Measurements from ENCODE around the gene CDK14.
"Not testable (repeated sequence)": the region's sequence is repeated elsewhere in the genome, so short reads cannot be mapped to it uniquely, and the experiment has no call there.

The CDK14 gene

DNA sequence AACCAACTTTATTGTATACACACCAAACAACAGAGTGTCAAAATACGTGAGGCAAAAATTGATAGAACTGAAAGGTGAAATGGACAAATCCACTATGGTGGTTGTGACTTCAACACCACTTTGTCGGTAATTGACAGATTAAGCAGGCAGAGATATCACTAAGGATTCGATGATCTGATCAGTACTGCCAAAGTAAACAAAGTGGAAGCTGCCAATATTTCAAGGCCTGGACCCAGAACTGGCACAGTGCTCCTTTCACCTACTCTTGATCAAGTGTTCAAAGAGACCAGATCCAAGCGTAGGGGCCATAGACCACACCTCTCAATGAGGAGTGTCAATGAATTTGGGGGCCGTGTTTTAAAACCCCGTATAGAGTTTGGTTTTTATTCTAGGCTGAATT, 167.0 kb downstream of the CDK14 start:
- no peak for DNase-seq

GRCh38 chr7:90764848-90765570, 168.9 kb downstream of the CDK14 start:
- DNase-seq = no peak

GRCh38 chr7:90766814-90767564, 170.9 kb downstream of the CDK14 start:
- DNase-seq = no peak

GRCh38 chr7:90768301-90768700, 172.2 kb downstream of the CDK14 start:
- no peak for DNase-seq

GRCh38 chr7:90769036-90769435, 172.9 kb downstream of the CDK14 start:
- DNase-seq = no peak

DNA sequence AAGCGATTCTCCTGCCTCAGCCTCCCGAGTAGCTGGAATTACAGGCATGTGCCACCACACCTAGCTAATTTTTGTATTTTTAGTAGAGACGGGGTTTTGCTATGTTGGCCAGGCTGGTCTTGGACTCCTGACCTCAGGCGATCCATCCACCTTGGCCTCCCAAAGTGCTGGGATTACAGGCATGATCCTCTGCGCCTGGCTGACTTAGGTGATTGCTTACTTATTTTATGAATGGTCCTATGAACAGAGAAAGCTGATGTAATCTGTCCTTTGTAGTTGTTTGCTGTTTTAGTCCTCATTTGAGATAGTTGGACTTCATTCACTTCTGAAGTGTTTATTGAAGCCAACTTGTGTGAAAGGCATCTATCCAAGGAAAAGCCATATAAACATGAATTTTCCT, 173.4 kb downstream of the CDK14 start:
- not testable (repeated sequence) for DNase-seq

GRCh38 chr7:90771281-90771680, 175.2 kb downstream of the CDK14 start:
- no peak for DNase-seq

GRCh38 chr7:90772410-90772809, 176.3 kb downstream of the CDK14 start:
- peak; percentile 39 for DNase-seq

DNA sequence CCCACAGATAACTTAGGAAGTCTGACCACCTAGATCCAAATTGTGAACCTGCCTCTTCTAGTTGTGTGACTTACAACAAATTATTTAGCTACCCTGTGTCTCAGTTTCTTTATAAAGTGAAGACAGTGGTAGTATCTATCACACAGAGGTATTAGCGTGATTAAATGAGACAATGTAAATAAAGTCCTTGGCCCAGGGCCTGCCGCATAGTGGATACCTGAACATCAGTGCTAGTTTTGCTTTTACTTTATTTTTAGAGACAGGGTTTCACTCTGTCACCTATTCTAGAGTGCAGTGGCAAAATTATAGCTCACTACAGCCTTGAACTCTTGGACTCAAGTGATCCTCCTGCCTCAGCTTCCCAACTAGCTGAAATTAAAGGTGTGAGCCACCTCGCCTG, 177.1 kb downstream of the CDK14 start:
- no peak for DNase-seq

DNA sequence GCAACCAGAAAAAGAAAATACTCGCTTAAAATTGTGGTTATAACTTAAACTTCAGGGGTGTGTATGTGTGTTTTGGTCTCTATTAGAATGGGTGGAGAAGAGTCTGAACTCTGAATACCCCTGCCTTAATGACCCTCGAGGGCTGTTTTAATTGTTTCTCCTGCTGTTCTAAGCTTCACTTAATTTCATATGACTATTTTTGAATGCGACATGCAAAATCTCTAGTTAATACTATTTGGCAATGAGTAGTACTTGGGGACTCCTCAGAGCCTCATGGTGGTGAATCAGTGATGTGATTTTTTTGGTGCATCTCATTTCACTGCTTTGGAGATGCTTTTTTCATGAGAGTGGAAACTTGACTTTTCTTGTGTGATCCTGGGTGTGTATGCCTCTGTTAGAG, 178.6 kb downstream of the CDK14 start:
- no peak for DNase-seq

GRCh38 chr7:90775383-90775965, 179.4 kb downstream of the CDK14 start:
- no peak for DNase-seq

DNA sequence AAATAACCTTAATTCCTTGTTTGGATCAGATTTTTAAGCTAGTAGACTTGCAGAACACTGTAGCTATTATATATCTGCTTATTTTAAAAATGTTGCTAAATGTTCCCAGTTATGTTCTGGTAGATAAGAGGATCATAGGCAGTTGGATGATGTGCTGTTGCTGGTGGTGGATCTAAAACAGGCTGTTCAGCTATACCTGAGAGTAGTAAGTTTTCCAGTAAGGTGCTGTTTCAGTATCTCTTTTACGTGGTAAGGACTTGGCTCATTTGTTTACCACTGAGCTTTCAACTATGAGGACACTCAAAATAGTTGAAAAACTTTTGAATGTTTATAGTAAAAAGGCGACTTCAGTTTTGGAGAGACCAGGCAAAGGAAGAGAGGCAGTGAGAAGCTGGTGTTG, 180.9 kb downstream of the CDK14 start:
- no peak for DNase-seq

DNA sequence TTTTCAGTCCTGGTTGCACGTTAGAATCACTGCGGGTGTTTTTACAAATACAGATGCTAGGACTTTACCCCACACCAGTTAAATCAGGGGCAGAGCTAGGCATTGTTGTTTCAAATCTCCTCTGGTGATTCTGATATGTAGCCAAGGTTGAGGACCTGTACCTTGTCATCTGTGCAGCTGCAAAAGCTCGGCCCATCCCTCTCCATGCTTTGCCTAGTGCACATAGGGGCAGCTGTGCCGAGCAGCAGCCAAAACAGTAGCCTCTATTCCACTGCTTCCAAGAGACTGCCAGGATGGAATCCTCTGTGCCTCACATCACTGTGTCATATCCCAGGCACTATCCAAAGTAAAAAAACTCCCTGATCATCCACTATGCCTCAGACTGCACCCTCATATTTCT, 181.3 kb downstream of the CDK14 start:
- DNase-seq = no peak

- no peak for DNase-seq
These were observed 181.8 kb downstream of the CDK14 start for GRCh38 chr7:90777886-90778285.

DNA sequence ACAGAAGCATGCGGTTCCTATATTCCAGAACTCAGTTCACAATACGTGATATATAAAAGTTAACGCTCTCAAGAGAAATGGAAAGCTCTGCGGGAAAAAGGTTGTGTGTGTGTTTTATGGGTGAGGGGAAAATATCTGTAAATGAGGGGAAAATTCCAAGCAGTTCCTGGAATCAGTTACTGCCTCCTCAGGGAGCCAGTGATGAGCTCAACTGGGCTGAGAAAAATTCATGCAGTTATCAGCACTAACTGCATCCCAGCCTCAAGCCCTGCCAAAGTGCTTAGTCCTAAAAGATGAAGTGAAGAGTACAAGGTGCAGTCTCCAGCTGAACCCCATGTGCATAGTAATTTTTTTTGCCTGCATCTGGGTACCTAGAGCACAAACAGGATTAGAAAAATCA, 191.9 kb downstream of the CDK14 start:
- no peak for DNase-seq

- DNase-seq = no peak
These were observed 193.7 kb downstream of the CDK14 start for GRCh38 chr7:90789736-90790306.

DNA sequence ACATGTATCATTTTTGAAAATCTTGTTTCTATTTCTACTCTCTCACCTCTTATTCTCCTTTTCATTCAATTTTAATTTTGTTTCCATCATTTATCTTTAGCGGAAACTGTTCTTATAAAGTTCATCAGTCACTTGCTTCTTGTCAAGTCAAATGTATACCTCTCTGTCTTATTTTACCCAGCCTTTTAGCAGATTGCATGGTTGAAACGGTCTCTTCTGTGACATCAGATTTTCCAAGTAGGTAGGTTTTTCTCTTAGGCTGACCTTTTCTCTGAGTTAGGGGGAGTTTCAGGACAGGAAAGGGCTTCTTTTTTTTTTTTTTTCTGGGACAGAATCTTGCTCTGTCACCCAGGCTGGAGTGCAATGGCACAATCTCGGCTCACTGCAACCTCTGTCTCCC, 195.5 kb downstream of the CDK14 start:
- DNase-seq = no peak

DNA sequence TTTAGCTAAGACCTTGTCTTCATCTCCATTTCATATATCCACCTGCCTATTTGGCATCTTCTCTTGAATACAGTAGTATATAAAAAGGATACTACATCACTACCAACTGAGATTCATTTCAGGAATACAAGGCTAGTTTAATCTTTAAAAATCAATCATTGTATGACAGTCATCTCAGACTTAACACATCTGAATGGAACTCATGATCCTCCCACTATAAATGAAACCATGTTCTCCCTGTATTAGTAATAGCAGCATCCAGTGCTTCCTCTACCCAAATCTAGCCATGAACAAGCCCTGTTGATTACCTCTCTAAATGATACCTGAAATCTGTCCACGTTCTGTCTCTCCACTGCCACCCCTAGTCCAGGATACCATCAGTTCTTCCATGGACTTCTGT, 196.2 kb downstream of the CDK14 start:
- no peak for DNase-seq

DNA sequence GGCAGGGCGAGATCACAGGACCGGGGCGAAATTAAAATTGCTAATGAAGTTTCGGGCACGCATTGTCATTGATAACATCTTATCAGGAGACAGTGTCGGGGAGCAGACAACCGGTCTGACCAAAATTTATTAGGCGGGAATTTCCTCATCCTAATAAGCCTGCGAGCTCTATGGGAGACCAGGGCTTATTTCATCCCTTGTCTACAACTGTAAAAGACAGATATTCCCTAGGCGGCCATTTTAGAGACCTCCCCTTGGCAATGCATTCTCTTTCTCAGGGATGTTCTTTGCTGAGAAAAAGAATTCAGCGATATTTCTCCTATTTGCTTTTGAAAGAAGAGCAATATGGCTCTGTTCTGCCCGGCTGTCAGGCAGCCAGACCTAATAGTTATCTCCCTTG, 198.1 kb downstream of the CDK14 start:
- DNase-seq = not testable (repeated sequence)

DNA sequence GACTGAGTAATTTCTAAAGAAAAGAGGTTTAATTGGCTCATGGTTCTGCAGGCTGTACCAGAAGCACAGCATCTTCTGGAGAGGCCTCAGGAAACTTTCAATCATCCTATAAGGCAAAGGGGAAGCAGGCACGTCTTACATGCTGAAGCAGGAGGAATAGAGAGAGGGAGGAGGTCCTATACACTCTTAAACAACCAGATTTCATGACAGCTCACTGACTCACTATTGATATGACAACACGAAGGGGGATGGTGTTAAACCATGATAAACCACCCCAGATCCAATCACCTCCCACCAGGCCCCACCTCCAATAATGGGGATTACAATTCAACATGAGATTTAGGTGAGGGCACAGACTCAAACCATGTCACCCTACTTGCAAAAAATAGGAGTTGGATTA, 201.5 kb downstream of the CDK14 start:
- no peak for DNase-seq

DNA sequence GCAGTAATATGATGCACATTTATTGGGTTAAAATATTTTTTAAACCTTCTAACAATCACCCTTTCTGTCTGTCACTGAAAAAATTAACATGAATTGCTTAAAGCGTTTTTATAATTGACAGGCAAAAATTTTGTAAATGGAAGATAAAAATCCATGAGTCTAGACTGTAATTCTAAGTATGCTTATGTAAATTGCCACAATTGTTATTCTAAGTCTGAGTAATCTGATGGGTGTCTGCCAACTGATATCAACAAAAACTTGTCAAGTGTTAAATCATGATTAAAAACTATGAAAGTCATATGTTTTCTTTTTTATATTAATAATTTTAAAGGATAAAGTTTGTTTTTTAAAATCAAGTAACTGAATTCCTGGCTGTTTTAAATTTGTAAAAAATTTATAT, 208.2 kb downstream of the CDK14 start:
- no peak for DNase-seq

GRCh38 chr7:90815552-90815951, 219.4 kb downstream of the CDK14 start:
- not testable (repeated sequence) for DNase-seq

- DNase-seq = no peak
These were observed 220.5 kb downstream of the CDK14 start for GRCh38 chr7:90816511-90817142.

All from suppressor macrophage treated with lipopolysaccharide for 4 hours (primary cell).